ENCODE results near the gene SMARCC2. TPM values are rescaled to one million over a fixed set of nuclear protein-coding genes. Genes with fewer than 3 reads are reported as not detected.

The SMARCC2 gene
- total and polyA plus RNA-seq, 9 of the 15 experiments (the other 6 are each of a cell fraction or from before 2014, with no cell fraction given): 11.9 to 86.0 (median 36.6) TPM

DNA sequence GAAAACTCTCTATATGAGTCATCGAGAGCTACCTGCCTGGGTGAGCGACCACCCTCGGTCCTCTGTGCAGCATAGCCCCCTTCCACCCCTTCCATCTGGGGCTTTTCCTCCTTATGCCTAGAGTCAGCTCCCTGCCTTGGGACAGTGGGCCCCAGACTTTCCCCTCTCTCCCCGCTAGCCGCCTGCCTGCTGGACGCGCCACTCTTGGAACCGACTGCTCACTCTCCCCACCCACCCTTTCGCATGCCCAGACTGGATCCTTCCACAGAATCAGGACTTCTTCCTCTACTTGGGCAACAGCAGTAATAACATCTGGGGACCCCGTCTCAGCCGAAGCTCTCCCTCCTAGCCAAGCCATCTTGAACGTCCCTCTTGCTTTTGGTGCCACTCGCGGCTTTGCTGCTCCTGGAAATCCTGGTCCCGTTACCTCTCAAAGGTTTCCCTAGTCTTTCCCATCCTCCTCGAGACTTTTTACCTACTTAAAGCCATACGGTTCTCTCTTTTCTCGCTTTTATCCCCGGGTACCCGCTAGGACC, 60.5 kb downstream of the SMARCC2 start (continued):
- no peak for TF ChIP-seq ZNF583 (CRISPR knock-in tag; IDR thresholded peaks at IDR 0.05)
- TF ChIP-seq POLR2H (tag; IDR thresholded peaks at IDR 0.05; ENCODE audit: low read depth): no peak
- no peak for TF ChIP-seq PHF21A (IDR thresholded peaks at IDR 0.05; ENCODE audit: borderline replicate concordance, low read depth)
- TF ChIP-seq ZBTB7A (IDR thresholded peaks at IDR 0.05; ENCODE audit: borderline replicate concordance, control insufficient read depth, low read depth, low read length): peak; percentile 53; the same call in 1 of the 2 replicates
- TF ChIP-seq JUND (IDR thresholded peaks at IDR 0.05; ENCODE audit: borderline replicate concordance, low read depth, low read length): 0 out of 2 replicates have a peak, but pooled peaks have one; percentile 31
- no peak for TF ChIP-seq JUND (tag; IDR thresholded peaks at IDR 0.05; ENCODE audit: borderline replicate concordance, low read depth, low read length)
- peak in 1 of 2 experiments; percentile 81; a peak in 1 of 4 replicates for TF ChIP-seq SIN3A (IDR thresholded peaks at IDR 0.05; ENCODE audit: borderline replicate concordance in 2 of 2, control insufficient read depth in 1 of 2, low read depth in 2 of 2, low read length in 2 of 2)
- no peak for TF ChIP-seq ZNF561 (CRISPR knock-in tag; conservative IDR thresholded peaks at IDR 0.05)
- TF ChIP-seq, protein P1, sequence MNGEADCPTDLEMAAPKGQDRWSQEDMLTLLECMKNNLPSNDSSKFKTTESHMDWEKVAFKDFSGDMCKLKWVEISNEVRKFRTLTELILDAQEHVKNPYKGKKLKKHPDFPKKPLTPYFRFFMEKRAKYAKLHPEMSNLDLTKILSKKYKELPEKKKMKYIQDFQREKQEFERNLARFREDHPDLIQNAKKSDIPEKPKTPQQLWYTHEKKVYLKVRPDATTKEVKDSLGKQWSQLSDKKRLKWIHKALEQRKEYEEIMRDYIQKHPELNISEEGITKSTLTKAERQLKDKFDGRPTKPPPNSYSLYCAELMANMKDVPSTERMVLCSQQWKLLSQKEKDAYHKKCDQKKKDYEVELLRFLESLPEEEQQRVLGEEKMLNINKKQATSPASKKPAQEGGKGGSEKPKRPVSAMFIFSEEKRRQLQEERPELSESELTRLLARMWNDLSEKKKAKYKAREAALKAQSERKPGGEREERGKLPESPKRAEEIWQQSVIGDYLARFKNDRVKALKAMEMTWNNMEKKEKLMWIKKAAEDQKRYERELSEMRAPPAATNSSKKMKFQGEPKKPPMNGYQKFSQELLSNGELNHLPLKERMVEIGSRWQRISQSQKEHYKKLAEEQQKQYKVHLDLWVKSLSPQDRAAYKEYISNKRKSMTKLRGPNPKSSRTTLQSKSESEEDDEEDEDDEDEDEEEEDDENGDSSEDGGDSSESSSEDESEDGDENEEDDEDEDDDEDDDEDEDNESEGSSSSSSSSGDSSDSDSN (IDR thresholded peaks at IDR 0.05; ENCODE audit: borderline replicate concordance in 1 of 2, low read depth in 2 of 2, low read length in 2 of 2): no peak
- 0 out of 2 replicates have a peak, but pooled peaks have one; percentile 30 for TF ChIP-seq GTF2E2 (tag; IDR thresholded peaks at IDR 0.05)
- no peak for TF ChIP-seq ZNF778 (CRISPR knock-in tag; IDR thresholded peaks at IDR 0.05)
- TF ChIP-seq, protein P2, sequence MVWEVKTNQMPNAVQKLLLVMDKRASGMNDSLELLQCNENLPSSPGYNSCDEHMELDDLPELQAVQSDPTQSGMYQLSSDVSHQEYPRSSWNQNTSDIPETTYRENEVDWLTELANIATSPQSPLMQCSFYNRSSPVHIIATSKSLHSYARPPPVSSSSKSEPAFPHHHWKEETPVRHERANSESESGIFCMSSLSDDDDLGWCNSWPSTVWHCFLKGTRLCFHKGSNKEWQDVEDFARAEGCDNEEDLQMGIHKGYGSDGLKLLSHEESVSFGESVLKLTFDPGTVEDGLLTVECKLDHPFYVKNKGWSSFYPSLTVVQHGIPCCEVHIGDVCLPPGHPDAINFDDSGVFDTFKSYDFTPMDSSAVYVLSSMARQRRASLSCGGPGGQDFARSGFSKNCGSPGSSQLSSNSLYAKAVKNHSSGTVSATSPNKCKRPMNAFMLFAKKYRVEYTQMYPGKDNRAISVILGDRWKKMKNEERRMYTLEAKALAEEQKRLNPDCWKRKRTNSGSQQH (CRISPR knock-in tag; IDR thresholded peaks at IDR 0.05): 0 out of 2 replicates have a peak, but pooled peaks have one; percentile 7

Measured in K562 (cell line).